WTC11 (cell line): Measurements from ENCODE around the gene IL12RB1. TPM values are rescaled to one million over a fixed set of nuclear protein-coding genes. Genes with fewer than 3 reads are reported as not detected.

ENCODE experiments used
- ATAC-seq: fragments of 200-7000 bp; cut with Tn5 transposase; 2 replicates; pipeline ENCODE4 v1.10.0; 2021; ENCODE audit warnings: mild to moderate bottlenecking, moderate library complexity
- CTCF ChIA-PET: fragments of 300-600 bp; sonication (Branson Sonifier 250); formaldehyde crosslinking; loops from one replicate; lab custom pipeline; 2021; ENCODE audit warnings: antibody characterized with exemption; lab: Charles Lee
- POLR2A ChIA-PET: fragments of 350-600 bp; sonication (Branson Sonifier 250); formaldehyde crosslinking; loops from one replicate; lab custom pipeline; 2021; ENCODE audit warnings: antibody characterized with exemption; lab: Charles Lee
- DNase-seq: peaks from one replicate; pipeline ENCODE4 v3.0.0; 2021; ENCODE audit warnings: low spot score
- H3K27ac Mint-ChIP-seq: 2 replicates; pipeline ENCODE4 v1.8.0; 2021; ENCODE audit warnings: mixed read lengths
- H3K27me3 Mint-ChIP-seq: 2 replicates; pipeline ENCODE4 v1.8.0; 2021; ENCODE audit warnings: low read depth, mild to moderate bottlenecking, moderate library complexity, mixed read lengths
- H3K36me3 Mint-ChIP-seq: 2 replicates; pipeline ENCODE4 v1.8.0; 2021; ENCODE audit warnings: mixed read lengths
- H3K4me1 Mint-ChIP-seq: 2 replicates; pipeline ENCODE4 v1.8.0; 2022; ENCODE audit warnings: mixed read lengths
- H3K4me3 Mint-ChIP-seq: 2 replicates; pipeline ENCODE4 v1.8.0; 2021; ENCODE audit warnings: mild to moderate bottlenecking, moderate library complexity, mixed read lengths
- H3K9me3 Mint-ChIP-seq: 2 replicates; pipeline ENCODE4 v1.8.0; 2021; ENCODE audit warnings: mixed read lengths
- AFF4 ChIP-seq: sonication (generic); formaldehyde crosslinking; IDR thresholded peaks from 2 replicates; pipeline ENCODE4 v1.8.1; 2023; ENCODE audit warnings: mild to moderate bottlenecking, missing genetic modification reagents, borderline replicate concordance
- ATF3 ChIP-seq: sonication (generic); formaldehyde crosslinking; conservative IDR thresholded peaks from 2 replicates; pipeline ENCODE4 v1.8.1; 2022; ENCODE audit warnings: mild to moderate bottlenecking, missing genetic modification reagents
- ATF6 ChIP-seq: sonication (generic); formaldehyde crosslinking; IDR thresholded peaks from 2 replicates; pipeline ENCODE4 v1.8.1; 2023; ENCODE audit warnings: mild to moderate bottlenecking, missing genetic modification reagents
- CDX4 ChIP-seq: fragments of 250-450 bp; sonication (Bioruptor Pico); IDR thresholded peaks from 2 replicates; pipeline ENCODE4 v1.9.0; 2021; ENCODE audit warnings: moderate library complexity, mild to moderate bottlenecking, inconsistent platforms, borderline replicate concordance
- GABPB1 ChIP-seq: sonication (generic); formaldehyde crosslinking; IDR thresholded peaks from 2 replicates; pipeline ENCODE4 v1.8.1; 2023; ENCODE audit warnings: mild to moderate bottlenecking, missing genetic modification reagents
- MYBL2 ChIP-seq: sonication (generic); formaldehyde crosslinking; IDR thresholded peaks from 2 replicates; pipeline ENCODE4 v1.8.1; 2023; ENCODE audit warnings: mild to moderate bottlenecking, moderate library complexity, missing genetic modification reagents
- NFE2L1 ChIP-seq: sonication (generic); formaldehyde crosslinking; IDR thresholded peaks from 2 replicates; pipeline ENCODE4 v1.8.1; 2023; ENCODE audit warnings: missing genetic modification reagents
- NR1H2 ChIP-seq: sonication (generic); formaldehyde crosslinking; IDR thresholded peaks from 2 replicates; pipeline ENCODE4 v1.9.0; 2021; ENCODE audit warnings: mild to moderate bottlenecking, moderate library complexity, missing genetic modification reagents
- NR2C2 ChIP-seq: sonication (generic); formaldehyde crosslinking; IDR thresholded peaks from 2 replicates; pipeline ENCODE4 v1.8.0; 2022; ENCODE audit warnings: mild to moderate bottlenecking, missing genetic modification reagents
- RELA ChIP-seq: sonication (generic); formaldehyde crosslinking; IDR thresholded peaks from 2 replicates; pipeline ENCODE4 v1.8.1; 2022; ENCODE audit warnings: missing genetic modification reagents, mild to moderate bottlenecking, borderline replicate concordance
- SOX15 ChIP-seq: fragments of 250-450 bp; sonication (Bioruptor Pico); IDR thresholded peaks from 2 replicates; pipeline ENCODE4 v1.9.0; 2021; ENCODE audit warnings: mild to moderate bottlenecking
- SP1 ChIP-seq: sonication (generic); formaldehyde crosslinking; conservative IDR thresholded peaks from 2 replicates; pipeline ENCODE4 v1.8.1; 2022; ENCODE audit warnings: missing genetic modification reagents
- TEAD1 ChIP-seq: sonication (generic); formaldehyde crosslinking; IDR thresholded peaks from 2 replicates; pipeline ENCODE4 v1.8.0; 2022; ENCODE audit warnings: mild to moderate bottlenecking, missing genetic modification reagents
- ZBTB43 ChIP-seq: sonication (generic); formaldehyde crosslinking; IDR thresholded peaks from 2 replicates; pipeline ENCODE4 v1.8.1; 2023; ENCODE audit warnings: mild to moderate bottlenecking, missing genetic modification reagents
- ZNF396 ChIP-seq: fragments of 250-450 bp; sonication (Bioruptor Pico); IDR thresholded peaks from 2 replicates; pipeline ENCODE4 v1.8.0; 2021; ENCODE audit warnings: mild to moderate bottlenecking, moderate library complexity, borderline replicate concordance
- total RNA-seq: library from RNA; stranded (reverse); gene quantifications from 3 replicates; pipeline ENCODE4 v1.2.3, GENCODE V29; 2021
- TF ChIP-seq, protein P1 (sequence below): sonication (generic); formaldehyde crosslinking; IDR thresholded peaks from 2 replicates; pipeline ENCODE4 v1.8.0; 2022; ENCODE audit warnings: mild to moderate bottlenecking, missing genetic modification reagents

The IL12RB1 gene
- total RNA-seq, 1 experiment from 2014 or later, result not detected

DNA sequence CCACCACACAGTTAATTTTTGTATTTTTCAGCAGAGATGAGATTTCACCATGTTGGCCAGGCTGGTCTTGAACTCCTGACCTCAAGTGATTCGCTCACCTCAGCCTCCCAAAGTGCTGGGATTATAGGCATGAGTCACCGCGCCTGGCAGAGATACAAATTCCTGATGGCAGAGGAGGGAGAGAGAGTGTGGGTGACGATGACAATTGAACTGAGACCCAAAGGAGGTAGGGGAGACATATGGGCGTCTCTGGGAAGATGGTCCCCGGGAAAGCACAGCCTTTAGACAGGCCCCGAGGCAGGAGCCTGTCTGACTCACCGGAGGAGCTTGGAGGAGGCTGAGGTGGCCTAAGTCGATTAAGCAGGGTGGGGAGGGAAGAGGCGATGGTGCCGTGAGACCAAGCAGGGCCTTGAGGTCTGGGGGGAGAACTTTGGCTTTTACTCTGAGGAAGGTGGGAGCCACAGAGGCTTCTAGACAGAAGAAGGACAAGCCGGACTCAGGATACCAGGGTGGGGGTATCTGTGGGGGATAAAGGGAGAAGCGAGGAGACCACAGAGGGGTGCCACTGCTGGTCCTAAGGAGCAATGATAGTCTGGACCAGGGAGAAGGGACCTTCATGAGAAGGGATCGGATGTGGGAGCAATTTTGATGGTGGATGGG, 40.5 kb downstream of the IL12RB1 start:
- Mint-ChIP-seq H3K36me3 (no peaks in the 10 kb centered on the region), H3K9me3 (no peaks in the 10 kb centered on the region), H3K27ac (no peak overlapping the region), H3K4me3 (no peak overlapping the region), H3K4me1 (peaks cover 9% of the 10 kb centered on the region), H3K27me3 (no peaks in the 10 kb centered on the region)
- POLR2A ChIA-PET, result no interaction called here
- DNase-seq (no peak), ATAC-seq (no peak)
- TF ChIP-seq SP1 (CRISPR knock-in tag) (no peak), MYBL2 (CRISPR knock-in tag) (no peak)
- CTCF ChIA-PET, result interaction anchor here (0.6 to 0.7 kb wide), 3 partner anchors 18 to 137 kb away, joined by 3 to 4 read pairs (median 4); no protein-coding TSS in a partner anchor

DNA sequence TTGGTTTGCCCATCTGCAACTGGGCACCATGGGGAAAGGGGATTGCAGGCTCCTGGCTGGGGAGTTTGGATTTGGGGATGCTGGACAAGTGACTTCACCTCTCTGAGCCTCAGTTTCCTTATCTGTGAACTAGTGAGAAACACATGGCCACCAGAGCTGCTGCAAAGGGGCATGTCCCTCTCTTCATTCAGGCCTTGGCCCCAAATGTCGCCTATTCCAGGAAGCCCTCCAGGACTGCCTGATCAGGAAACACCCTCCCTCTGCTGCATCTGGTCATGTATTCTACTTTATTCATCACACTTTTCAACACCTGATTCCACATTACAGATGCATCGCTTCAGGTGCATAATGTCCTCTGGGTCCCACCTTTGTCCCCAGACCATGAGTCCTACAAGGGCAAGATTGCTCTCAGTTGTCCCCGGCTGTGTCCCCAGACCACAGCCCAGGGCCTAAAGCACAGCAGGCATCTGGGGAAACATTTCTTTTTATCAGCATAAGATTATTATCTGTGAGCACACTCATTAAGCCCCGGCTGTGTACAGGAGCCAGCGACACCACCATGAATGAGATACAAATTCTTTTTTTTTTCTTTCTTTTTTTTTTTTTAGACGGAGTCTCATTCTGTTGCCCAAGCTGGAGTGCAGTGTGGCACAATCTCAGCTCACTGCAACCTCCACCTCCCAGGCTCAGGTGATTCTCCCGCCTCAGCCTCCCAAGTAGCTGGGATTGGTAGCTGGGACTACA, 41.3 kb downstream of the IL12RB1 start:
- POLR2A ChIA-PET, result no interaction called here
- CTCF ChIA-PET, result interaction anchor here (0.6 to 1.9 kb wide), 8 partner anchors 9 to 136 kb away, joined by 3 to 9 read pairs (median 4); no protein-coding TSS in a partner anchor
- Mint-ChIP-seq H3K27me3 (no peaks in the 10 kb centered on the region; the same call in 1 of the 2 replicates), H3K9me3 (no peaks in the 10 kb centered on the region), H3K4me3 (no peak overlapping the region), H3K27ac (peak overlapping the region; percentile 70), H3K4me1 (peaks cover 9% of the 10 kb centered on the region), H3K36me3 (no peaks in the 10 kb centered on the region)
- DNase-seq, result no peak
- ATAC-seq, result no peak
- TF ChIP-seq NFE2L1, result no peak
- TF ChIP-seq GABPB1 (CRISPR knock-in tag), result no peak
- TF ChIP-seq ATF6 (CRISPR knock-in tag), result no peak
- no peak for TF ChIP-seq NR2C2 (CRISPR knock-in tag)
- no peak for TF ChIP-seq ZBTB43 (CRISPR knock-in tag)
- TF ChIP-seq, protein P1, sequence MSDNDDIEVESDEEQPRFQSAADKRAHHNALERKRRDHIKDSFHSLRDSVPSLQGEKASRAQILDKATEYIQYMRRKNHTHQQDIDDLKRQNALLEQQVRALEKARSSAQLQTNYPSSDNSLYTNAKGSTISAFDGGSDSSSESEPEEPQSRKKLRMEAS (CRISPR knock-in tag), result no peak
- no peak for TF ChIP-seq TEAD1 (CRISPR knock-in tag)
- TF ChIP-seq ATF3 (CRISPR knock-in tag), result no peak
- TF ChIP-seq NR1H2, result no peak
- TF ChIP-seq AFF4 (CRISPR knock-in tag), result no peak
- no peak for TF ChIP-seq ZNF396 (CRISPR knock-in tag)
- no peak for TF ChIP-seq SOX15
- no peak for TF ChIP-seq RELA
- TF ChIP-seq CDX4 (CRISPR knock-in tag), result no peak
